ENCODE data around the gene BTF3L4.

BTF3L4 gene

GRCh38 chr1:52127181-52128180 lies 71.4 kb downstream of the BTF3L4 start:
- no peak for DNase-seq

GRCh38 chr1:52139817-52140540 lies 83.9 kb downstream of the BTF3L4 start:
- DNase-seq: peak; percentile 6
